Bronchus fibroblast of lung (primary cell): ENCODE data around the gene POLR3B. TPM values are rescaled to one million over a fixed set of nuclear protein-coding genes. Genes with fewer than 3 reads are reported as not detected.

Experiments
- total RNA-seq: library from RNA; depleted of rRNA; stranded (reverse); fragments of >200 nt; gene quantifications from 2 replicates; pipeline ENCODE4 v1.2.3, GENCODE V29; 2015

POLR3B gene
- 9.8 and 10.1 TPM in 2 replicates for total RNA-seq

GRCh38 chr12:106357549-106358395 is at the start of gene POLR3B:
POLR3B (plus strand) TSS chr12:106357748; CDS start chr12:106357880, 132 bp downstream.

Other genes starting within 250 kb of the POLR3B start
- gene NUAK1, start 218.8 kb upstream of the POLR3B start, total RNA-seq: 3.0 and 3.5 TPM in 2 replicates
- gene CKAP4, start 109.7 kb upstream of the POLR3B start, total RNA-seq: 173 and 189 TPM in 2 replicates
- 7.6 and 9.2 TPM in 2 replicates for gene TCP11L2, start 55.0 kb upstream of the POLR3B start, total RNA-seq
- not detected in 2 replicates for gene RFX4, start 225.3 kb downstream of the POLR3B start, total RNA-seq